COLO829 (cell line): ENCODE results near the gene ADAMTS5.
A peak's percentile ranks its signal among the peaks of the same experiment; 100 is the strongest.

Experiments used
- DNase-seq: peaks from one replicate; pipeline ENCODE4 v3.0.0; 2012; ENCODE audit warnings: low spot score

Gene ADAMTS5

DNA sequence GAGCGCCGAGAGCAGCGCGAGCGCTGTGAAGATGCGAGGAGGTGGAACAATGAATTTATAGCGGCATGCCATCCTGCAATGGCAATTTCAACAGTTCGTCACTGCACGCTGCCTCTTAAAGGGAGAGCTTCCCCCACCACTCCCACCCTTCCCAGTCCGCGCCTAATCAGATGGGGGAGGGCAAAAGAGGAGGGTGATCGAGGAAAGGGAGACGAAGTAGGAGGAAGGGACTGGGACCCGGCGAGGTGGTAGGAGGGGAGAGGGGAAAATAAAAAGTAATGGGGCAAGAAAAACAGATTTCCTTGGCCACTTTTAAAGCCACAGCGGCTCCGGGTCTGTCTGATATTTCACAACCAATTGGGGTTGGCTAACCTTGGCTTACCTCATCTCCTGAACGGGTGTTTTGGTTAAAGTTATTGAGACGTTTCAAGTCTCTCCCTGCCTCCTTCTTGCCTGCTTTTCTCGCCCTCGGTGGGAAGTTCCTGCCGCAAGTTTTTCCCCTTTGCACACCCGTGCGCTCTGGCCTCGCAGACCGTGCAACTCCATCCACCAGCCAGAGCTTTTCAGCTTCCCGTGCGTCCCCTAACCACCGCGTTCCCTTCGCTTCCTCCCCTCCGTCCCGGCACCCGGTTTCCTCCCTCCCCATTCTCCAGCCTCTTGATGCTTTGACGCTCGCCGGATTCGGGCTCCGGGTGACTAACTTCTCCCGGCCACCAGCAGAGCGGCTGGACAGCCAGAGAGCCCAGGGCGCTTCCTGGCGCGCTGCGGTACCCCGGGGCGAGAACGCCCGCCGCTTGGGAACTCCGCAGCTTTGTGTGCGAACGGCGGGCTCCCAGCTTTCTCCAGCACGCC is at the start of gene ADAMTS5:
Gene ADAMTS5, minus strand, starts transcription at position 27 of the 852 bp plus-strand sequence. CDS start 697 bp downstream, outside the sequence.
- DNase-seq, result no peak

DNA sequence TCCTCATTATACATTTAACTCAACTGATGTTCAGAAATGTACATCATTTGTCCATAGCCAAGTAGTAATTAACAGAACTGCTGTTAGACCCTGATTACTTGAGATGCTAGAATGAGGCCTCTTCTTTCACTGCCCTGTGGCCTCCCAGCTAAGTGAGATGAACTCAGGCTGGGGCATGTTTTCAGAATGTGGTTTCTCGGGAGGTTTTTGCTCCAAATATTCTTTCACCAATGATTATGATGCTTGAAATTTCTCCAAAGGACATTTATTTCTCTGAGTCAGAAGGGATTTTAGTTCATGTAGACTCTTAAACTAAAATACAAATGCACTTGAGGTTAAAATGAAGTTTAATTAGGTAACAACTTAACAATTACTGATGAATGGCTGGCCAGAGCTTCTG is 34.6 kb upstream of the ADAMTS5 start:
- DNase-seq, result no peak

GRCh38 chr21:26983576-26983975 is 16.7 kb upstream of the ADAMTS5 start:
- DNase-seq, result no peak

GRCh38 chr21:26982767-26983166 is 15.9 kb upstream of the ADAMTS5 start:
- peak; percentile 13 for DNase-seq

GRCh38 chr21:26977746-26978145 is 10.9 kb upstream of the ADAMTS5 start:
- DNase-seq, result no peak

DNA sequence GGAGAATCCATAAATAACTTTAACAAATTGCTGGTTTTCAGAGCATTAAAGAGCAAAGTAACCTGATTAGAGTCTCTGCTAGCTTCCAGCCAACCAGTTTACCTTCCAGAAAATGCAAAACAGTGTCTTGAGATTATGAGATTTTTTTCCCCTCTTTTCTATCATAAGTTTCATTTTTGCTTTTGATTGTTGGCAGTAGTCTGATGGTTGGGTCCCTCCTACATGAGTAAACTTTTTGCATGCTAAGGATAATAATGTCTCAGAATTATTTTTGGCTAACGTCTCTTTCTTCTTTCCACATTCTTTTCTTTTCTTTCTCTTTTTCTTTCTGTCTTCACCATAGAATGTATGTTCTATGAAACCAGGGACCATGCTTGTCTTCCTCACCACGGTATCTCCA is 6.3 kb upstream of the ADAMTS5 start:
- DNase-seq, result no peak

GRCh38 chr21:26972192-26972591 is 5.3 kb upstream of the ADAMTS5 start:
- no peak for DNase-seq

- no peak for DNase-seq
Observed at GRCh38 chr21:26969971-26970725, 3.3 kb upstream of the ADAMTS5 start.

DNA sequence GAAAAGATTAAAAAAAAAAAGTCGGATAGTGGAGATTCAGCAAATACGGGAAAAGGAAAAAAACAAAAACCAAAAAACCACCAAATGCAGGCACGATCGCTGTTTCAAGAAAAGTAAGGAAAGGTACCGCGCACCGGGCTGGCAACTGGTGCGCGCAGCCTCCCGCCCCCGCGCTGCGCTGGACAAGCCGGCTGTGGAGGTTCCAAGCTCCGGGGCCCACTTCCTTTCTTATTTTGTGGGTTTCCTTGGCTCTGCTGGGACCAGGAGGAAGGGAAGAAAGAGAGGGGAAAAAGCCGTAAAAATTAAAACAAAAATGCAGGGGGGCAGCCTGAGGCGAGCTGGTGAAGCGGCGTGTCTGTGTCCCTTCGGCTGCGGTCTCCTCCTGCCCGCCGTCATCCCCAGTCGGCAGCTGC is 233 bp downstream of the ADAMTS5 start:
- no peak for DNase-seq

DNA sequence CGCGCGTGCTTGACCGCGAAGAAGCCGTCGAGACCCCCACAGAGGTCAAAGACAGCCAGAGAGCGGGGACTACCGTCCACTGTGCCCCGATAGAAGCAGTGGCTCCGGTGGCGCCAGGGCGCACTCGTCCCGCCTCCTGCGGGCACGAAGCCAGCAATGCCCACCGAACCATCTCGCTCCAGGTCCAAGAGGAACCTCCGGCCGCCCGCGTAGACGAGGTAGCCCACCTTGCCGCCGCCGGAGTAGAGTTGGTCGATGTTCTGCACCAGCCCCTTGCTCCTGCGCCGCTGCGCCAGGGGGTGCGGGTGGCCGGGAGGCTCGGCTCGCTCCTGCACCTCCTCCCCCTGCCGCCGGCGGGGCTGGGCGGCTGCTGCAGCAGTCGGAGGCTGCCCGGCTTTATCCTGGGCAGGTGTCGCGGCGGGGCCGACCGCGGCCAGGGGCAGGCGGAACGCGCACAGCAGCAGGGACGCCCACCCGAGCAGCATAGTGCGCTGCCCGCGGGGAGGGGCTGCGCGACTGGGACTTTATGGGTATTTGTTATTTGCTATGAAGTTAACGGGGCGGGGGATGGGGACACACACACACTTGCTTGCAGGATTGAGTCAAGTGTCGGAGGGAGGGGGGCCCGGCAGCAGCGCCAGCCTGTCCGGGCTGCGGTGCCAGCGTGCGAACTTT is 844 bp downstream of the ADAMTS5 start:
- no peak for DNase-seq

DNA sequence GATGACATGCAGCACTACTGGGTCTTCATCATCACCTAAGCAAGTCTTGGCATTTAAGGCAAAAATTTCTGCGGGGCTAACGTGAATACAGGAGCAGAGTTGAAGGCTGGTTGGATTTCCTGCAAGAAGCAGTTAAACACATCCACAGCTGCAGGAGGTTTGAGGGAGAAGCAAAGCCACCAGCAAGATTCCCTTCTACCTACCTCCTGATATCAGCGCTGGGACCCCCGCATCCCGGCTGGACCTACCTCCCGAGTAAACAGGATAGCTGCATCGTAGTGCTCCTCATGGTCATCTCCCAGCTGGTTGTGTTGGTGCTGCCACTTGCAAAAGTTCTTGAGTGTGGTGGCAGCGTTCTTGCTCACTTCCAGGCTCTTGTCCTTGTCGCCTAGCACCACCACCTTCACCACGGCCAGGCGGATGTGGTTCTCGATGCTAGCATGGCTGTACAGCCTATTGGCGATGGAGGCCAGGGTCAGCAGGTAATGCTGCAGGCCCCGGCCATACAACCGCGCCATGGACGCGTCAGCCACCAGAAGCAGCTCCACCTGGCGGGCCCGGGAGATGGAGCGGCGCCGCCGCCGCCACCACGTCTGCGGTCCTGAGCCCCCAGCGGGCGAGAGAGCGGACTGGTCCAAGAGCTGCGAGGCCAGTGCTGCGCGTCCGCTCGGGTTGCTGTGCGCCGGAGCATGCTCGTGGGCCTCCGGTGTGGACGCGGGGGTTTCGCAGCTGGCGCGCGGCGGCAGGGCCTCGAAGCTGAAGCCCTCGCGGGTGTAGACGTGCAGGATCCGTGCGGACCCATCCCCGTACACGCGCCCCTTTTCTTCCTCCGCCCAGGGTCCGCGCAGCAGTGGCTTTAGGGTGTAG is 1.6 kb downstream of the ADAMTS5 start:
- DNase-seq, result no peak

DNA sequence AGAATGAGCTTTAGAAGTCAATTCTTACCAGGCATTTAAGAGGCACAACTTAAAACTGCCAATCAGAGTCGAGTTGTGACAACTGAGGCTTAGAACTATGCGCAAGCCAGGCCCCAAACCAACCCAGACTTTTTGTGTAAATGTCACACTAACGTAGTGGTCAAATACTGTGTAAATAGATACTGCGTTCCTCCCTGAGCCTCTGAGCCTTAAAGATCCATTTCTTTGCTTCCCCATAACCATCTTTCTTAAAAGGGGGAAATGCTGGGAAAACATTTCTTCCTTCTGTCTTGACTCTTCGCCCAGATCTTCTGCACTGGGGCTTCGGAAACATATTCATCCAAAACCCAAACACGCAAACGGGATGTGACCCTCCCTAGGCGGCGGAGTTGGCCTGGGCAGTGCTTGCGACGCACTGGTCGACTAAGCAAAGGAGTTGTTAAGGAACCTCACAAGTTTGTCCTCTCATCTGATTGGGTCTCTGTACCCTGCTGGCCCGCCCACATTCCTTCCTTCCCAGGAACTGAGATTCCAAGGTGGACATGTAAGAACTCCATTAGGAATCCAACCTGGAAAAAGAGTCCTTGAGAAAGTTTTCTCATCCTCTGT is 2.6 kb downstream of the ADAMTS5 start:
- no peak for DNase-seq

DNA sequence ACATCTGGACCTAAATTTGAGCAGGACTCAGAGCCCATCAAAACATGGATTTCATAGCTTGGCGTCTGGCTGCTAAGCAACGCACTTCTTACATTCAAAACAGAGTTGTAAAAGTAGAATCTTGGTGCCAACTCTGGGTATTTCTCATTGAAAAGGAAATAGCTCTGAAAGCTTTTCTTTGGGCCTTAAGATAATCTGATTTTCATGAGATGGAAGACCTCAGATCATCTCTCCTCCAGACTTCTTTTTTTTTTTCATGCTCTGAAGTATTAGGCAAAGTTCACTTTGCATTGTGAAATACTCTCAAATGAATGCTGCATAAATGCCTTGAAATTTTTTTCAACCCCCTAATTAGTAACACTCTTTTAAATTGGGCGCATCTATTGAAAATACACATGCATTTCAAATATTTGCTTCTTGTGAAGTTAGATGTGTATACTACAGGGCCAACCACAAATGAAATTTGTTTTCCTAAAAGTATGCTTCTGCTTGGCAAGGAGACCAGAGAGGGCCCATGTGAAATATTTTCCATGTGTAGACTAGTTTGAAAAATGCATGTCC is 4.2 kb downstream of the ADAMTS5 start:
- no peak for DNase-seq

- no peak for DNase-seq
Observed at GRCh38 chr21:26961698-26962097, 5.2 kb downstream of the ADAMTS5 start.

GRCh38 chr21:26958788-26959187 is 8.1 kb downstream of the ADAMTS5 start:
- peak; percentile 36 for DNase-seq

DNA sequence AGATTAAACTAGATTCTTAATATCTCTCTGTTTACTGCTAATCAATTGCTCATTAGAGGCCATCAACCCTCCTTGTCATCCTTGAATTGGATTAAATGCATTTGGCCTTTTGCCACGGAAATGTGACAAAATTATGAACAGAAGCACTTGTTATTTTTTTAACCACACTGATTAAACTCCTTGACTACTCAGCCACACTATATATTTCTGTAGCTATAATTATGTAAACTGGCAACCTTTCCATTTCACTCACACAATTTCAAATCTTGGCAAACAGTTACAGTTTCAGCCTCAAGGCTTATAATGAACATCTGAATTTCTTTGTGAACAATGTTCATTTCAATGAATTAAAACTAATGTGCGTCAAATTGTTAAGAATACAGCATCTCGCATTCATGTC is 10.1 kb downstream of the ADAMTS5 start:
- DNase-seq, result no peak

- no peak for DNase-seq
Observed at GRCh38 chr21:26956216-26956615, 10.7 kb downstream of the ADAMTS5 start.

GRCh38 chr21:26954662-26955121 is 12.2 kb downstream of the ADAMTS5 start:
- DNase-seq, result no peak

DNA sequence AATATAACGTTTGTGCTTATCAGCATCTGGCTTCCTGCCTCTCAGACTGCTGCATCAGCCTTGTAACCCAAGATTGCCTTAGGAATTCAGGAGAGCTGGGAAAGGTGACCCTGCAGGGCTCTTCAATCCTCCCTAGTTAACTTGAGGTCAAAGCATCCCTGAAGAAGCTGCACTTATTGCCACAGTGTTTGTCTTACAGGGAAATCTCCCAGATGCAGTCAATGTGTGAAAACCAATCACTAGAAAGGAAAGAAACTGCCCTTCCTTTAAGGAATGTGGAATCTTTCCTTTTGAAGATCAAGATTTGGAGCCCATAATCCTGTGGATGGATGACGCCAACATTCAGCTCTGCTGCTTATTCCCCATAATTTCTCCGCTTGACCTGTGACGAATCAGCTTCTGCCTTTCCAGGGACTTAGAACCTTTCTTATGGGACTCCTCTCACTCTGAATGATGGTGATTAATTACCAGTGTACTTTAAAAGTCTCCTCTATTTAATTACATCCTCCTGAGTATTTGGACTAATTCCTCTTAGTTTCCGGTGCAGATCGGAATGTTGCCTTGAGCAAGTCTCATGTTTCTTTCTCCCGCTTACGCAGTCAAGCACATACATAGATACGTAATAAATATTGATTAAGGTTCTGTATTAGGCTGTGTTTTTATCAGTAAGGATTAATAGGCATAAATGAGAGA is 14.4 kb downstream of the ADAMTS5 start:
- DNase-seq, result no peak

DNA sequence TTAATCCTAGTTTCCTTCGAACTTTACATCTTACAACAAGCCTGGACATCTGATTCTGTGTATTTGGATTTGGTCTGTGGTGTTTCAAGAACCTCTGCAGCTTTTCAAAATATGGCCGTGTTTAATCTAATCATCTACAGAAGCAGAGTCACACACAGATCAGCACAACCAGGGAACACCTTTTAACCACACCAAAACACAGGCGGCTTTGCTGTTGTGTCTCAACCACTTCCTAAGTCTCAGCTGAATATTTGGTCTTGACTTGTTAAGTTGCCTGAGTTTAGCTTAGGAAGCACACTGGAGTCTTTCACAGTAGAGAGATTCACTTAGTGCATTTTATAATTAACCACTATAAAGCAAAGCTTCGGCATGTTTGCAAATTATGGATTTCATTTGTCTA is 17.1 kb downstream of the ADAMTS5 start:
- no peak for DNase-seq
